SK-N-SH (cell line): ENCODE measurements around the gene HMGXB3. TPM values are rescaled to one million over a fixed set of nuclear protein-coding genes. Genes with fewer than 3 reads are reported as not detected.

ENCODE experiments used
- CTCF ChIA-PET: fragments of 300-600, 350-600 bp; formaldehyde crosslinking; extraction: SDS; loops from one replicate; lab custom pipeline; 2021; lab: Yijun Ruan, JAX
- POLR2A ChIA-PET: fragments of 350-600 bp; sonication (Branson Sonifier 250); formaldehyde crosslinking; extraction: SDS; loops from one replicate; lab custom pipeline; 2020; ENCODE audit warnings: antibody characterized with exemption, inconsistent platforms; lab: Yijun Ruan, JAX
- DNase-seq: peaks from one replicate; pipeline ENCODE4 v3.0.0; 2012
- H2AFZ ChIP-seq: fragments of 200-600 bp; sonication (generic); 2 replicates; pipeline ENCODE4 v1.8.1; 2016; ENCODE audit warnings: antibody characterized with exemption, mild to moderate bottlenecking, low read depth
- H3F3A ChIP-seq: fragments of 200-600 bp; sonication (generic); replicated peaks from 2 replicates; pipeline ENCODE3; 2016; ENCODE audit warnings: antibody characterized with exemption, mild to moderate bottlenecking; ENCODE audit not compliant: insufficient read depth
- H3K27ac ChIP-seq, 2 experiments: fragments of 200-500 bp in 1 of 2; fragments of 200-600 bp in 1 of 2; sonication (Bioruptor generic) in 1 of 2; sonication (generic), shearing (Covaris generic) in 1 of 2; 2 replicates each; pipeline versions ENCODE4 v1.5.1 to v1.6.1; 2014 to 2016; ENCODE audit warnings: low read depth in 2 of 2, inconsistent platforms in 1 of 2, low read length in 1 of 2, mild to moderate bottlenecking in 1 of 2, mixed read lengths in 1 of 2
- H3K27me3 ChIP-seq: fragments of 200-600 bp; sonication (generic), shearing (Covaris generic); 2 replicates; pipeline ENCODE4 v1.6.1; 2016; ENCODE audit warnings: mixed run types; ENCODE audit not compliant: insufficient read depth
- H3K36me3 ChIP-seq, 2 experiments: fragments of 200-500 bp in 1 of 2; fragments of 200-600 bp in 1 of 2; sonication (Bioruptor generic) in 1 of 2; sonication (generic) in 1 of 2; replicated peaks in 1 of 2; 2 replicates each; pipeline versions ENCODE3 to v1.5.1; 2014 to 2016; ENCODE audit warnings: low read length in 1 of 2, mild to moderate bottlenecking in 1 of 2; ENCODE audit not compliant: insufficient read depth in 2 of 2, control insufficient read depth in 1 of 2
- H3K4me1 ChIP-seq, 2 experiments: fragments of 200-500 bp in 1 of 2; fragments of 200-600 bp in 1 of 2; sonication (Bioruptor generic) in 1 of 2; sonication (generic), shearing (Covaris generic) in 1 of 2; 2 replicates each; pipeline versions ENCODE4 v1.5.1 to v1.6.1; 2014 to 2016; ENCODE audit warnings: low read depth in 1 of 2, low read length in 1 of 2, mixed run types in 1 of 2; ENCODE audit not compliant: insufficient read depth in 2 of 2, control insufficient read depth in 1 of 2
- H3K4me2 ChIP-seq: fragments of 200-600 bp; sonication (generic), shearing (Covaris generic); 2 replicates; pipeline ENCODE4 v1.6.1; 2017; ENCODE audit warnings: mixed run types
- H3K4me3 ChIP-seq, 2 experiments: fragments of 200-500 bp in 1 of 2; fragments of 200-600 bp in 1 of 2; sonication (Bioruptor generic) in 1 of 2; sonication (generic), shearing (Covaris generic) in 1 of 2; 2 replicates each; pipeline versions ENCODE4 v1.5.1 to v1.8.1; 2014 to 2016; ENCODE audit warnings: low read depth in 2 of 2, inconsistent platforms in 1 of 2, low read length in 1 of 2, mild to moderate bottlenecking in 1 of 2, mixed read lengths in 1 of 2, moderate library complexity in 1 of 2
- H3K79me2 ChIP-seq: fragments of 200-600 bp; sonication (generic); 2 replicates; pipeline ENCODE4 v1.8.1; 2017; ENCODE audit warnings: mild to moderate bottlenecking; ENCODE audit not compliant: insufficient read depth
- H3K9ac ChIP-seq: fragments of 200-600 bp; sonication (generic); 2 replicates; pipeline ENCODE4 v1.6.1; 2017; ENCODE audit warnings: mixed run types
- H3K9me2 ChIP-seq: fragments of 200-600 bp; sonication (generic); 2 replicates; pipeline ENCODE4 v1.6.1; 2017; ENCODE audit warnings: mixed run types
- H3K9me3 ChIP-seq: fragments of 200-600 bp; sonication (generic); 2 replicates; pipeline ENCODE4 v1.6.1; 2017; ENCODE audit warnings: mixed run types, mild to moderate bottlenecking, moderate library complexity
- H4K20me1 ChIP-seq: fragments of 200-600 bp; sonication (generic); 2 replicates; pipeline ENCODE4 v1.6.1; 2017; ENCODE audit warnings: mild to moderate bottlenecking, mixed run types; ENCODE audit not compliant: insufficient read depth
- EP300 ChIP-seq, 2 experiments: IDR thresholded peaks; 2 replicates each; pipeline versions ENCODE4 v1.4.0 to v1.6.1; 2012; ENCODE audit warnings: borderline replicate concordance in 1 of 2, low read depth in 1 of 2, low read length in 1 of 2
- EZH2phosphoT487 ChIP-seq: fragments of 200-600 bp; sonication (generic); IDR thresholded peaks from 2 replicates; pipeline ENCODE4 v1.6.1; 2017; ENCODE audit warnings: low read depth, mixed run types, mild to moderate bottlenecking, antibody characterized with exemption, moderate library complexity, borderline replicate concordance
- FOSL2 ChIP-seq: IDR thresholded peaks from 2 replicates; pipeline ENCODE4 v1.4.0; 2012; ENCODE audit warnings: low read depth, mild to moderate bottlenecking, moderate library complexity, borderline replicate concordance
- GABPA ChIP-seq: IDR thresholded peaks from 2 replicates; pipeline ENCODE4 v1.4.0; 2012; ENCODE audit warnings: low read depth, mild to moderate bottlenecking
- IRF3 ChIP-seq: fragments of 150-350 bp; IDR thresholded peaks from 2 replicates; pipeline ENCODE4 v1.6.1; 2016; ENCODE audit warnings: mild to moderate bottlenecking, low read depth, low read length
- POLR2AphosphoS5 ChIP-seq: IDR thresholded peaks from 2 replicates; pipeline ENCODE4 v1.6.1; 2012; ENCODE audit warnings: low read depth, low read length
- TAF1 ChIP-seq: IDR thresholded peaks from 2 replicates; pipeline ENCODE4 v1.6.1; 2012; ENCODE audit warnings: low read depth, mild to moderate bottlenecking, low read length, moderate library complexity, borderline replicate concordance
- USF2 ChIP-seq: fragments of 150-350 bp; IDR thresholded peaks from 2 replicates; pipeline ENCODE4 v1.6.1; 2017; ENCODE audit warnings: antibody characterized with exemption, low read length, low read depth, borderline replicate concordance
- YY1 ChIP-seq: IDR thresholded peaks from 2 replicates; pipeline ENCODE4 v1.4.0; 2012; ENCODE audit warnings: low read depth, mild to moderate bottlenecking
- ZBTB33 ChIP-seq: IDR thresholded peaks from 2 replicates; pipeline ENCODE4 v1.4.0; 2012; ENCODE audit warnings: low read depth, borderline replicate concordance
- WGBS: methylation state at CpG from one replicate; pipeline ENCODE4 v1.1.6; 2017; ENCODE audit warnings: low lambda C conversion rate; 5-methylcytosine and 5-hydroxymethylcytosine counted together
- polyA plus RNA-seq, 3 experiments: library from polyadenylated mRNA; depleted of rRNA; stranded (reverse); fragments of >200 nt; gene quantifications; 2 replicates each; pipeline ENCODE4 v1.2.3, GENCODE V29; 2012

Gene HMGXB3
- polyA plus RNA-seq, 1 of the 3 experiments (the other 2 are of a cell fraction), result 28.8 TPM

- TF ChIP-seq USF2, result no peak
- TF ChIP-seq YY1, result no peak
These were observed 9.8 kb upstream of the HMGXB3 start (continued) for GRCh38 chr5:149990518-149991376.

GRCh38 chr5:149993471-149993870, 7.1 kb upstream of the HMGXB3 start:
- TF ChIP-seq IRF3 (no peak), FOSL2 (no peak), USF2 (no peak), POLR2AphosphoS5 (no peak), GABPA (no peak), EZH2phosphoT487 (no peak), ZBTB33 (no peak), EP300 (IDR thresholded peaks at IDR 0.05; ENCODE audit: borderline replicate concordance in 1 of 2, low read depth in 1 of 2, low read length in 1 of 2) (no peak), TAF1 (no peak)
- POLR2A ChIA-PET, result no interaction called here
- CTCF ChIA-PET, result interaction anchor here (0.6 to 8.8 kb wide), 5 partner anchors 32 to 443 kb away, joined by 3 to 506 read pairs (median 7); partner anchors contain the start of gene SLC26A2

More at GRCh38 chr5:149993471-149993870, 7.1 kb upstream of the HMGXB3 start:
- H3F3A ChIP-seq, result peaks cover 21% of the 10 kb centered on the region
- H3K27me3 ChIP-seq, result no peaks in the 10 kb centered on the region
- no peak overlapping the region for H3K27ac ChIP-seq
- no peaks in the 10 kb centered on the region for H3K9me2 ChIP-seq
- H3K36me3 ChIP-seq, result peaks cover 5 to 23% of the 10 kb centered on the region in 2 experiments
- H3K4me2 ChIP-seq, result no peak overlapping the region
- DNase-seq, result no peak
- no peak overlapping the region for H3K4me3 ChIP-seq
- H3K4me1 ChIP-seq, result peaks cover 10 to 13% of the 10 kb centered on the region in 2 experiments; a peak in 2 of 4 replicates
- 90% methylated on average over 3 of the region's 3 CpGs for WGBS
- H4K20me1 ChIP-seq, result no peaks in the 10 kb centered on the region
- H2AFZ ChIP-seq, result no peak overlapping the region
- no peaks in the 10 kb centered on the region for H3K9me3 ChIP-seq
- no peaks in the 10 kb centered on the region for H3K79me2 ChIP-seq
- no peak overlapping the region for H3K9ac ChIP-seq
